Right cardiac atrium (tissue), 5 donors: Measurements from ENCODE around the gene LACTB. TPM values are rescaled to one million over a fixed set of nuclear protein-coding genes. Genes with fewer than 3 reads are reported as not detected.

Source experiments
- ATAC-seq, 2 donors: fragments of 200-7000 bp; cut with Tn5 transposase; one replicate each; pipeline versions ENCODE4 v1.8.0 to v1.9.1; 2020; ENCODE audit warnings: moderate library complexity in 2 of 2, mild to moderate bottlenecking in 1 of 2
- DNase-seq, 3 donors: peaks; one replicate each; pipeline ENCODE4 v3.0.0-alpha.2; 2020
- H3K27ac ChIP-seq: one replicate; pipeline ENCODE4 v1.5.1; 2013; ENCODE audit warnings: mild to moderate bottlenecking, low read length, control low read depth, moderate library complexity
- H3K27me3 ChIP-seq: one replicate; pipeline ENCODE4 v1.6.1; 2013; ENCODE audit not compliant: control insufficient read depth, insufficient read depth
- H3K4me1 ChIP-seq: one replicate; pipeline ENCODE4 v1.6.1; 2013; ENCODE audit warnings: low read length; ENCODE audit not compliant: control insufficient read depth, insufficient read depth
- H3K4me3 ChIP-seq: one replicate; pipeline ENCODE4 v1.5.1; 2013; ENCODE audit warnings: low read length, control low read depth
- H3K9me3 ChIP-seq: one replicate; pipeline ENCODE4 v1.6.1; 2013; ENCODE audit warnings: low read length; ENCODE audit not compliant: control insufficient read depth
- WGBS: extraction: QIAGEN DNeasy Blood & Tissue Kit; methylation state at CpG from one replicate; pipeline ENCODE4 v1.1.7; 2013; 5-methylcytosine and 5-hydroxymethylcytosine counted together
- intact Hi-C, 4 donors: fragments of 100-400 bp; cut with DNase I; formaldehyde crosslinking; loops; one replicate each; pipeline versions ENCODE4 v1.11.0 to v1.14.0; 2022 to 2023
- polyA plus RNA-seq: library from polyadenylated mRNA; stranded (reverse); fragments of 200-250 nt; gene quantifications from one replicate; pipeline ENCODE4 v1.2.3, GENCODE V29; 2013
- total RNA-seq, 4 donors: library from RNA; stranded (reverse); fragmentation: NEBNext Ultra II Directional; extraction: Animal tissue kit (Norgen Biotek cat#: 25700); gene quantifications; one replicate each; pipeline ENCODE4 v1.2.1, GENCODE V29; 2021
- donor health status: healthy with polysubstance abuse.
- donor health status: DM: no; HTN: yes; CAD: no.
- donor health status: DM: no; HTN: no; CAD: no.
- donor health status: DM: no; HTN: yes; CAD: no; lungs with severe emphysema.
- donor health status: DM: yes; HTN: yes; CAD: no.

The LACTB gene
- total and polyA plus RNA-seq, 5 donors: 15.1 to 23.4 (median 15.9) TPM

DNA sequence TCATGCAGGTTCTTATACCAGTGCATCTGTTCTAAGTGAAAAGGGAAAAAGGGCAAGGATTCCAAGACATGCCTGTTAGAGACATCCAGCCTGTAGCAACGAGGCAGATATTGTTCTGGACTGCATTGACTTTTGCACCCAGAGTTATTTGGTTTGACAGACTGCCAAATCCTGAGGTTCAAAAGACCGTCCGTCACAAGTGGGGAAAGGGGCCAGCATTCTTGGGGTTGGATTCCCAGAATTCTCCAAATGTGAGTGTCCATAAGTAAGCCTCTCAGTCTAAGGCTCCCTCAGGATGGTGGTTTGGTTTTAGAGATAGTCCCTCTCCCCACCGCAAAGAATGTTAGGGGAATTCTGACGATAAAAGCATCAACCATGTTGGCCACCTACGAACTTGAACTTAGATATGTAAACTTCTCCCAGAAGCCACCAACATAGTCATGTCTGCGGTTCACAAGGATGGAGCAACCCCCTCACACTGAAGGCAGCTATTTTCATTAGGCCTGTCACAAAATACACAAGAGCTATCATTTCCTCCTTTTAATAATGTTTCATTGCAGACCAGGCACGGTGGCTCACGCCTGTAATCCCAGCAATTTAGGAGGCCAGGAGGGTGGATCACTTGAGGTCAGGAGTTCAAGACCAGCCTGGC is 13.6 kb upstream of the LACTB start:
- DNase-seq (peak in 1 of 3 donors; percentile 30), ATAC-seq (peak; percentile 31 to 40)
- no peak overlapping the region for H3K27ac ChIP-seq
- intact Hi-C loops: no loop called here
- no peaks in the 10 kb centered on the region for H3K9me3 ChIP-seq
- WGBS: 32% methylated on average over 9 of the region's 9 CpGs
- H3K4me1 ChIP-seq: no peaks in the 10 kb centered on the region
- H3K4me3 ChIP-seq: no peak overlapping the region
- H3K27me3 ChIP-seq: no peaks in the 10 kb centered on the region

- Histone ChIP-seq H3K9me3 (no peaks in the 10 kb centered on the region), H3K4me1 (no peaks in the 10 kb centered on the region), H3K27ac (no peak overlapping the region), H3K4me3 (no peak overlapping the region), H3K27me3 (no peaks in the 10 kb centered on the region)
- WGBS: 90% methylated on average over 2 of the region's 2 CpGs
- DNase-seq (no peak), ATAC-seq (no peak)
- intact Hi-C loops: no loop called here
Measured at GRCh38 chr15:63109498-63109897, 12.2 kb upstream of the LACTB start.

DNA sequence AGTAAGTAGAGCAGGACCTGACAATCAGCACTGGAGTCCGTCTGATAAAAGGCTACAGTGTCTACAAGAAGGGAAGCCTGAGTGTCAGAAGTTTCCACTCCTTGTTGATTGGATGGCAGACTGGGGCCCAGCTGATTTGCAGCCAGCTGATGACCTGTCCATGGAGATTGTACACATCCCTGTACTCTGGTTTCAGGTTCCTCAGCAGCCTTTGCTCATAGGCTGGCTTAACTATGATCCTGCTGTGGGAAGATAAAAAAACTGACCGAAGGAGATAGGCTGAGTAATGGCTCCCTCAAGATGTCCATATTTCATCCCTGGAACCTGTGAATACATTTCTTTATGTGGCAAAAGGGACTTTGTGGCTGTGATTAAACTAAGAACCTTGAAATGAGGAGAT is 11.7 kb upstream of the LACTB start:
- H3K9me3 ChIP-seq: no peaks in the 10 kb centered on the region
- H3K4me3 ChIP-seq: no peak overlapping the region
- H3K27ac ChIP-seq: no peak overlapping the region
- ATAC-seq (no peak), DNase-seq (no peak)
- H3K4me1 ChIP-seq: no peaks in the 10 kb centered on the region
- WGBS: 89% methylated on average over 2 of the region's 2 CpGs
- intact Hi-C loops: no loop called here
- no peaks in the 10 kb centered on the region for H3K27me3 ChIP-seq

DNA sequence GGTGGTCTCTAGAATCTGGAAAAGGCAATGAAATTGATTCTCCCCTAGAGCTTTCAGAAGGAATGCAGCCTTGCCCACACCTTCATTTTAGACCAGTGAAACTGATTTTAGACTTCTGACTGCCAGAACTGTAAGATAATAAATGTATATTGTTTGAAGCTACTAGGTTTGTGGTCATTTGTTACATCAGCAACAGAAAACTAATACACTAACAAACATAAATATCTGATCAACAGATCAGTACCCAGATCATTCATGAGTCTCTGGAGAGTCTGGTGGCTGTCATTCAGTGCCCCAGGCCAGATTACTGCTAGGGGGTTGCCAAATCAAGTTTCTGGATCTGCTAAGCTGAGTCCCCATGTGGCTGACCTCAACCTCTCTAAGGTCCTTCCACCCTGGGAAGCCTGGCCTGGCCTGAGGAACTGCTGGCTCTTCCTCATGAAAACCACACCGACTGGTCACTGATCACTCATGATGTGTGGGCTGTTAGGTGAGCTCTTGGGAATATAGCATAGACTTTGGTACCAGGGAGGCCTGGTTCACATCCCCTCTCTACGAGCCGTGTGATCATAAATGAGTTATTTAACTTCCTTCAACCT is 11.1 kb upstream of the LACTB start:
- H3K4me3 ChIP-seq: no peak overlapping the region
- DNase-seq (no peak), ATAC-seq (no peak)
- intact Hi-C loops: no loop called here
- H3K27ac ChIP-seq: no peak overlapping the region
- no peaks in the 10 kb centered on the region for H3K27me3 ChIP-seq
- no peaks in the 10 kb centered on the region for H3K9me3 ChIP-seq
- H3K4me1 ChIP-seq: no peaks in the 10 kb centered on the region
- 94% methylated on average over 3 of the region's 3 CpGs for WGBS

DNA sequence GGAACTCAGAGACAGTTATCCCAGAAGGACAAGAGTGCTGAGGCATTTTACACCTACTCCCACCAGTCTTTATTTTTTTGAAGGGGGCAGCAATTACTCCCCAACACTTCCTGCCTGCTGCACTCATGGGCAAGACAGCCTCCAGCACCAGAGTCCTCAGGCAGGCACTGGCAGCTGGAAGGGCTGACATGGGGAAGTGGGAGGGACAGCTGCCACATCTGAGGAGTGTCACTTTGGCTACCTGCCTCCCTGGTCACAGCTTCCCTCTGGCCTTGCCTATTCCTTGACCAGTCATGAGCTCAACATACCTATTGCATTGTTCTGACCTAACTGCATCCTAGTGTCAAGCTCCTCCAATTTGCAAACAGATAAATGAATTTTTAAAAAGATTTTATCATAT is 10.2 kb upstream of the LACTB start:
- no peak for ATAC-seq
- Histone ChIP-seq H3K9me3 (no peaks in the 10 kb centered on the region), H3K27me3 (no peaks in the 10 kb centered on the region), H3K4me1 (no peaks in the 10 kb centered on the region), H3K4me3 (no peak overlapping the region), H3K27ac (no peak overlapping the region)
- no peak for DNase-seq
- intact Hi-C loops: no loop called here

DNA sequence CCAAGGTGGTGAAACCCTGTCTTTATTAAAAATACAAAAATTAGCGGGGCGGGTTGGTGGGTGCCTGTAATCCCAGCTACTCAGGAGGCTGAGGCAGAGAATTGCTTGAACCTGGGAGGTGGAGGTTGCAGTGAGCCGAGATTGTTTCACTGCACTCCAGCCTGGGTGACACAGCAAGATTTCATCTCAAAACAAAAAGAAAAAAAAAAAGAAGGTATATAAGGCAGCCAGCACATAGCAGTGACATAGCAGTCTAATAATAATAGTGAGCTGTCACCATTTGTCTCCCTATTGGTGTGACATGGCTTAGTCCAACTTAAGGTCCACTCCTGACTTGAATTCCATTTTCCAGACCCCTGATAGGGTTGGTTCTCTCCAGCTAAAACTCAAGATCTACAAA is 8.8 kb upstream of the LACTB start:
- ATAC-seq (no peak), DNase-seq (no peak)
- Histone ChIP-seq H3K27ac (no peak overlapping the region), H3K27me3 (no peaks in the 10 kb centered on the region), H3K9me3 (no peaks in the 10 kb centered on the region), H3K4me1 (no peaks in the 10 kb centered on the region), H3K4me3 (no peak overlapping the region)
- intact Hi-C loops: no loop called here
- 93% methylated on average over 3 of the region's 3 CpGs for WGBS

DNA sequence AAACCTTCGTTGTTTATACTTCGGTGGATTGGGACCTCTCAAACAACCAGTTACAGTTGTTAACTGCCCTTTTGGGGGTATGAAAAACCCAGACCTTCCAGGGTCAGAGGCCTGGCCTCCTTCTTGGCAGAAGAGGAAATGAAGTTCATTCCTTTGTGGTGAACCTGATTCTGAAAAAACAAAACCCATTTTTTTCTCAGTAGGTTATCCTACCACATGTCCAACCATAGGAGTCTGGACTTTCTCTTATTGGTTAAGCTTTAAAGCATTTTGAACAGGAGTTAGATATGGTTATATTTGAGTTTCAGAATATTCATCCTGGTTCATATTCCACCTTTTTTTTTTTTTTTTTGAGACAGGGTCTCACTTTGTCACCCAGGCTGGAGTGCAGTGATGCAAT is 7.2 kb upstream of the LACTB start:
- 72% methylated on average over 2 of the region's 2 CpGs for WGBS
- Histone ChIP-seq H3K9me3 (no peaks in the 10 kb centered on the region), H3K27me3 (no peaks in the 10 kb centered on the region), H3K27ac (no peak overlapping the region), H3K4me1 (no peaks in the 10 kb centered on the region), H3K4me3 (no peak overlapping the region)
- ATAC-seq (no peak), DNase-seq (no peak)
- intact Hi-C loops: no loop called here

DNA sequence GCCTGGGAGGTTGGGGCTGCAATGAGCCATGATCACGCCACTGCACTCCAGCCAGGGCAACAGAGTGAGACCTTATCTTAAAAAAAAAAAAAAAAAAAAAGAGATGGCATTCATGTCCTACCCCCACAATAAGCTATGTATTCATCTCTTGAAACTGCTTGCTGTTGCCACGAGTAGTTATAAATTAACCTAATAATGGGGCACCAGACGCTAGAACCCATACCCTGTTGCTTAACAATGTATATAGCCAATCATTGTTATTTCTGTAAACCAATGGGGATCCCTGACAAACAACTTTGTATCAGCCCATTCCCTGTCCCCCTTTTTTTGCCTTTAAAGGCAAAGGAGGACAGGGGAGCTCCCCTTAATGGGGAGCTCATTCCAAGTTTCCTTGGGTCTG is 2.8 kb upstream of the LACTB start:
- ATAC-seq (no peak), DNase-seq (no peak)
- 84% methylated on average over 3 of the region's 3 CpGs for WGBS
- Histone ChIP-seq H3K9me3 (no peaks in the 10 kb centered on the region), H3K27ac (no peak overlapping the region), H3K4me3 (no peak overlapping the region), H3K27me3 (no peaks in the 10 kb centered on the region), H3K4me1 (no peaks in the 10 kb centered on the region)
- intact Hi-C loops: no loop called here

DNA sequence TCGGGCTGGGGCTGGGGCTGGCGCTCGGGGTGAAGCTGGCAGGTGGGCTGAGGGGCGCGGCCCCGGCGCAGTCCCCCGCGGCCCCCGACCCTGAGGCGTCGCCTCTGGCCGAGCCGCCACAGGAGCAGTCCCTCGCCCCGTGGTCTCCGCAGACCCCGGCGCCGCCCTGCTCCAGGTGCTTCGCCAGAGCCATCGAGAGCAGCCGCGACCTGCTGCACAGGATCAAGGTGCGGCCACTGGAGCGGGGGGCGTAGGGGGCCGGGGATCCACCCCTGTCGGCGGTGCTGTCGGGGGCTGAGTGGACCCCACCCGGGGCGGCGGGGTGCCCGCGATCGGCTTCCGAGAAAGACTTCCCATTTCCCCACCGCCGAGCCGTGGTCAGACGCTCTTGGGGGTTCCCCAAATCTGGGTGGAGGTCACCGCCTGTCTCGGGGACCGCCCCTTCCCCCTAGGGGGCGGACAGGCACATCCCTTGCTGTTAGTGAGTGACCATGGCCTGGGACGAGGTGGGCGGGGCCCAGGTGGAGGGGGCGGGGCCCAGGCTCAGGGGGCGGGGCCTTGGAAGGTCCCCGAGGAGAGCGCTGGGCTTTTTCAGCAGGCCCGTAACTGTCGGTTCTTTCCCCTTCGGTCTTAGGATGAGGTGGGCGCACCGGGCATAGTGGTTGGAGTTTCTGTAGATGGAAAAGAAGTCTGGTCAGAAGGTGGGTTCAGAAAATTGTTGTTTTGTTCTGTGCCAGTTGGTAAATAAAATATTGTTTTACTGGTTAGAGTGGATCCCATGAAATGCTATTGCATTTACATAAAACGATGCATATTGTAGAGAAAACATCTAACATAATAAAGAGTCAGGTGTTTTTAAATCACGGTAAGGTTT is 578 bp downstream of the LACTB start:
- Histone ChIP-seq H3K27ac (peak overlapping the region; percentile 97), H3K4me3 (peak overlapping the region; percentile 95), H3K27me3 (no peaks in the 10 kb centered on the region), H3K4me1 (no peaks in the 10 kb centered on the region), H3K9me3 (no peaks in the 10 kb centered on the region)
- peak; percentile 87 to 94 (median 93) for DNase-seq
- 1% methylated on average over 59 of the region's 59 CpGs for WGBS
- peak; percentile 98 for ATAC-seq
- intact Hi-C loops: no loop called here

GRCh38 chr15:63124506-63124905 is 2.8 kb downstream of the LACTB start:
- no peak overlapping the region for H3K4me3 ChIP-seq
- no peak for DNase-seq

DNA sequence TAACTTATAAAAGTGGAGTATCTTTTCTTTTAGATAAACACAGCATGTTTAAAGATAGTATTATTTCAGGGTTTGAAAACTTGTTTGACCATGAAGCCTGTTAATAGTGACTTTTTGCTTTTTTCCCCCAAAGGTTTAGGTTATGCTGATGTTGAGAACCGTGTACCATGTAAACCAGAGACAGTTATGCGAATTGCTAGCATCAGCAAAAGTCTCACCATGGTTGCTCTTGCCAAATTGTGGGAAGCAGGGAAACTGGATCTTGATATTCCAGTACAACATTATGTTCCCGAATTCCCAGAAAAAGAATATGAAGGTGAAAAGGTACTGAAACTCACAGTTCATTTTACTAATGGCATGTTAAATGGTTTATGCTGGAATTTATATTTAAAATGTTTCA is 5.1 kb downstream of the LACTB start:
- WGBS: 85% methylated on average over 3 of the region's 3 CpGs
- no peaks in the 10 kb centered on the region for H3K27me3 ChIP-seq
- H3K9me3 ChIP-seq: no peaks in the 10 kb centered on the region
- no peak for ATAC-seq
- H3K4me1 ChIP-seq: no peaks in the 10 kb centered on the region
- no peak for DNase-seq
- intact Hi-C loops: no loop called here
- H3K27ac ChIP-seq: no peak overlapping the region
- no peak overlapping the region for H3K4me3 ChIP-seq

More at GRCh38 chr15:63124506-63124905, 2.8 kb downstream of the LACTB start:
- ATAC-seq: no peak
- intact Hi-C loops: no loop called here
- Histone ChIP-seq H3K27me3 (no peaks in the 10 kb centered on the region), H3K27ac (no peak overlapping the region), H3K4me1 (no peaks in the 10 kb centered on the region), H3K9me3 (no peaks in the 10 kb centered on the region)
- 97% methylated on average over 9 of the region's 9 CpGs for WGBS
